Uterus (tissue), 2 donors: ENCODE data around the gene RBM12.

Experiments used
- POLR2A ChIP-seq, 2 donors: fragments of 450-650 bp; IDR thresholded peaks; one replicate each; pipeline ENCODE4 v1.6.1; 2016; ENCODE audit warnings: antibody characterized with exemption in 2 of 2, mild to moderate bottlenecking in 1 of 2, moderate library complexity in 1 of 2
- TF ChIP-seq, protein P1 (sequence below), 4 experiments: fragments of 200-600 bp in 2 of 4; fragments of 450-650 bp in 2 of 4; sonication (generic) in 2 of 4; IDR thresholded peaks; one replicate each; pipeline ENCODE4 v1.5.1; 2016 to 2019; ENCODE audit warnings: antibody characterized with exemption in 4 of 4, mild to moderate bottlenecking in 2 of 4, moderate library complexity in 1 of 4

DNA sequence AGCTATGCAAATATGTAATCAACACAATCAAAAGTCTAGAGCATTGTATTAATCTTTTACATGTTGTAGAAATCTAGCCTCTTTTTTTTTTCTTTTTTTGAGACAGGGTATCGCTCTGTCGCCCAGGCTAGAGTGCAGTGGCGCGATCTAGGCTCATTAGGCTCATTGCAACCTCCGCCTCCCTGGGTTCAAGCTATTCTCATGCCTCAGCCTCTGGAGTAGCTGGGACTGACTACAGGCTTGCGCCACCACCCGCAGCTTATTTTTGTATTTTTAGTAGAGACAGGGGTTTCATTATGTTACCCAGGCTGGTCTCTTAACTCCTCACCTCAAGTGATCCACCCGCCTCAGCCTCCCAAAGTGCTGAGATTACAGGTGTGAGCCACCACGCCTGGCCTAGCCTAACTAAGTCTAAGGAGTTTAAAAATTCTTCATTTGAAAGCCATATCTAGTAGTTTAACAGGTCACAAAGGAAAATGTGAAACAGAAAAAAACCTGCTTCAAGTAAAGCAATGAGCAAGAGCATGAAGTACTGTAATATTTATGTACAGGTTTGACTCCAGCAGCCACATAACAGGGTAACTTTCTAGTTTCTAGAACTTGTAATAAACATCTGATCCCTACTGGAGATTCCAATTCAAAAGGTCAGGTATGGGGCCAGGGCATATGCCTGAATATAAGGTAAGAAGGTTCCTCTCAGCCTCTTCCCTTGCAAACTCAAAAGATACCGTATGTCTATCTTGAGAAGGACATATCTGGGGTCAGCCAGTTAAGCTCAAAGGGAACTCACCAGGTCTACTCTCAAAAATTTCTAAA, 4.4 kb downstream of the RBM12 start:
- TF ChIP-seq, protein P1, sequence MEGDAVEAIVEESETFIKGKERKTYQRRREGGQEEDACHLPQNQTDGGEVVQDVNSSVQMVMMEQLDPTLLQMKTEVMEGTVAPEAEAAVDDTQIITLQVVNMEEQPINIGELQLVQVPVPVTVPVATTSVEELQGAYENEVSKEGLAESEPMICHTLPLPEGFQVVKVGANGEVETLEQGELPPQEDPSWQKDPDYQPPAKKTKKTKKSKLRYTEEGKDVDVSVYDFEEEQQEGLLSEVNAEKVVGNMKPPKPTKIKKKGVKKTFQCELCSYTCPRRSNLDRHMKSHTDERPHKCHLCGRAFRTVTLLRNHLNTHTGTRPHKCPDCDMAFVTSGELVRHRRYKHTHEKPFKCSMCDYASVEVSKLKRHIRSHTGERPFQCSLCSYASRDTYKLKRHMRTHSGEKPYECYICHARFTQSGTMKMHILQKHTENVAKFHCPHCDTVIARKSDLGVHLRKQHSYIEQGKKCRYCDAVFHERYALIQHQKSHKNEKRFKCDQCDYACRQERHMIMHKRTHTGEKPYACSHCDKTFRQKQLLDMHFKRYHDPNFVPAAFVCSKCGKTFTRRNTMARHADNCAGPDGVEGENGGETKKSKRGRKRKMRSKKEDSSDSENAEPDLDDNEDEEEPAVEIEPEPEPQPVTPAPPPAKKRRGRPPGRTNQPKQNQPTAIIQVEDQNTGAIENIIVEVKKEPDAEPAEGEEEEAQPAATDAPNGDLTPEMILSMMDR (IDR thresholded peaks at IDR 0.05) = no peak
- TF ChIP-seq POLR2A (IDR thresholded peaks at IDR 0.05) = no peak
